ENCODE data around the gene C2CD2. TPM values are rescaled to one million over a fixed set of nuclear protein-coding genes. Genes with fewer than 3 reads are reported as not detected.

Gene C2CD2
- total RNA-seq, 2 experiments from 2014 or later: 4.5 to 5.9 TPM

DNA sequence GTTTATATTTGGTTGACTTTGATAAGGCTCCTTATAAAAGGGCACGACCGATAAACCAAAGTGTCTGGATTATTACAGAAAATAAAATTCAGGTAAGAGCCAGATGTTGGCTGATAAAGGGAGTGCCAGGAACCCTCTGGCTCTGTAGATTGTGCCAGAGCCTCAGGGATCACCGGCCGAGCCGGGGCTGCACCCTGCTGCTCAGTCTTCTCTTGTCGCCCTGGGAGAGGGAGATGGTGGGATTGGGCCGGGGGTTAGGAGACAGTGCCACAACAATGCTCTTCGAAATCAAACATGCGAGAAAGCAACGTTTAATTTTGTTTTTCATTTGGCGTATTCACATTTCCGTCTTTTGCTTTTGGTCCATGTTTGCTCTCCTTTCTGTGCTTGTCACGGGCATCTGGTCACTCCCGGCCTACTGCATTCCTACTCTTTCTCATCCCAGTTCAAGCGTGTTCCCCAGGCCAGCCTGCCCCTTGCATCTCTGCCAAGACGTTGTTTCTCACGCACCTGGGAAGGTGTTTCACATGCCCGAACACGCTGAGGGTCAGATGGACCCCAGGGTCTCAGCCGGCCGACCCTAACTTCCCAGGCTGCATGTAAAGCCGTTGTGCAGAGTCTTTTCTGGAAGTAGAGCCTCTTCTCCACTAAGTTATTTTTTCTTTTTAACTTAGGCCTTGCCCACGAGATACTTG, 18.8 kb upstream of the C2CD2 start:
- Histone ChIP-seq H3K4me1 (ENCODE audit: insufficient read depth, low read length, poor library complexity, severe bottlenecking) (peaks cover 18% of the 10 kb centered on the region), H2AFZ (ENCODE audit: low read length) (no peak overlapping the region), H3K9me3 (ENCODE audit: low read length) (no peaks in the 10 kb centered on the region), H3K79me2 (ENCODE audit: insufficient read depth, low read depth, low read length) (no peaks in the 10 kb centered on the region), H3K27ac (ENCODE audit: low read depth, low read length, poor library complexity, severe bottlenecking) (no peak overlapping the region), H3K4me3 (ENCODE audit: low read depth, low read length, poor library complexity, severe bottlenecking) (no peak overlapping the region), H3K9me2 (ENCODE audit: insufficient read depth, low read length) (no peaks in the 10 kb centered on the region), H3K36me3 (ENCODE audit: insufficient read depth, low read length) (no peaks in the 10 kb centered on the region), H3K4me2 (ENCODE audit: low read length) (no peak overlapping the region), H4K20me1 (ENCODE audit: insufficient read depth, low read length) (no peaks in the 10 kb centered on the region)
- CTCF ChIA-PET (ENCODE audit: unreplicated experiment): no interaction called here
- intact Hi-C loops (cut with micrococcal nuclease; ENCODE audit: unreplicated experiment): no loop called here
- POLR2A ChIA-PET: no interaction called here
- no peak for TF ChIP-seq EZH2phosphoT487 (IDR thresholded peaks at IDR 0.05; ENCODE audit: borderline replicate concordance, low read depth, low read length)
- TF ChIP-seq, protein P1, sequence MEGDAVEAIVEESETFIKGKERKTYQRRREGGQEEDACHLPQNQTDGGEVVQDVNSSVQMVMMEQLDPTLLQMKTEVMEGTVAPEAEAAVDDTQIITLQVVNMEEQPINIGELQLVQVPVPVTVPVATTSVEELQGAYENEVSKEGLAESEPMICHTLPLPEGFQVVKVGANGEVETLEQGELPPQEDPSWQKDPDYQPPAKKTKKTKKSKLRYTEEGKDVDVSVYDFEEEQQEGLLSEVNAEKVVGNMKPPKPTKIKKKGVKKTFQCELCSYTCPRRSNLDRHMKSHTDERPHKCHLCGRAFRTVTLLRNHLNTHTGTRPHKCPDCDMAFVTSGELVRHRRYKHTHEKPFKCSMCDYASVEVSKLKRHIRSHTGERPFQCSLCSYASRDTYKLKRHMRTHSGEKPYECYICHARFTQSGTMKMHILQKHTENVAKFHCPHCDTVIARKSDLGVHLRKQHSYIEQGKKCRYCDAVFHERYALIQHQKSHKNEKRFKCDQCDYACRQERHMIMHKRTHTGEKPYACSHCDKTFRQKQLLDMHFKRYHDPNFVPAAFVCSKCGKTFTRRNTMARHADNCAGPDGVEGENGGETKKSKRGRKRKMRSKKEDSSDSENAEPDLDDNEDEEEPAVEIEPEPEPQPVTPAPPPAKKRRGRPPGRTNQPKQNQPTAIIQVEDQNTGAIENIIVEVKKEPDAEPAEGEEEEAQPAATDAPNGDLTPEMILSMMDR (conservative IDR thresholded peaks at IDR 0.05; ENCODE audit: low read length): no peak
- no TSS peak for BruUV-seq (replicated peaks)
- no peak for DNase-seq (ENCODE audit: low spot score)

DNA sequence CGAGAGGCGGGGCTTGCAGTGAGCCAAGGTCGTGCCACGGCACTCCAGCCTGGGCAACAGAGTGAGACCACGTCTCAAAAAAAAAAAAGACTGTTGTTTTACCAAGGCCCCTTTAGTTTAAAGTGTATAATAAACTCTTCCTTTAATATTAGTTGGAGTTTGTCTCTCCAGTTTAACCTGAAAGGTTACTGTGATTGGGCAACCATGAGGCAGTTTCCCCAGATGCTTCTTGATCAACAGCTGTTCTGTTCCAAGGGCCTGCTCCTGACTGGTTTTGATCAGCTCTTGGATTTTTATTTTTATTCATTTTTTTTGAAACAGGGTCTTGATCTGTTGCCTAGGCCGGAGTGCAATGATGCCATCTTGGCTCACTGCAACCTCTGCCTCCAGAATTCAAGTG, 18.1 kb upstream of the C2CD2 start:
- no TSS peak for BruUV-seq (replicated peaks)
- peaks cover 18% of the 10 kb centered on the region for H3K4me1 ChIP-seq (ENCODE audit: insufficient read depth, low read length, poor library complexity, severe bottlenecking)
- H3K9me2 ChIP-seq (ENCODE audit: insufficient read depth, low read length): no peaks in the 10 kb centered on the region
- H3K9me3 ChIP-seq (ENCODE audit: low read length): no peaks in the 10 kb centered on the region
- H2AFZ ChIP-seq (ENCODE audit: low read length): no peak overlapping the region
- ChIA-PET CTCF (ENCODE audit: unreplicated experiment) (no interaction called here), POLR2A (no interaction called here)
- no peaks in the 10 kb centered on the region for H4K20me1 ChIP-seq (ENCODE audit: insufficient read depth, low read length)
- H3K36me3 ChIP-seq (ENCODE audit: insufficient read depth, low read length): no peaks in the 10 kb centered on the region
- TF ChIP-seq EZH2phosphoT487 (IDR thresholded peaks at IDR 0.05; ENCODE audit: borderline replicate concordance, low read depth, low read length): no peak
- TF ChIP-seq, protein P1 (conservative IDR thresholded peaks at IDR 0.05; ENCODE audit: low read length): no peak
- H3K79me2 ChIP-seq (ENCODE audit: insufficient read depth, low read depth, low read length): no peaks in the 10 kb centered on the region
- no peak overlapping the region for H3K27ac ChIP-seq (ENCODE audit: low read depth, low read length, poor library complexity, severe bottlenecking)
- intact Hi-C loops (cut with micrococcal nuclease; ENCODE audit: unreplicated experiment): no loop called here
- H3K4me3 ChIP-seq (ENCODE audit: low read depth, low read length, poor library complexity, severe bottlenecking): no peak overlapping the region
- H3K4me2 ChIP-seq (ENCODE audit: low read length): no peak overlapping the region
- DNase-seq (ENCODE audit: low spot score): no peak

DNA sequence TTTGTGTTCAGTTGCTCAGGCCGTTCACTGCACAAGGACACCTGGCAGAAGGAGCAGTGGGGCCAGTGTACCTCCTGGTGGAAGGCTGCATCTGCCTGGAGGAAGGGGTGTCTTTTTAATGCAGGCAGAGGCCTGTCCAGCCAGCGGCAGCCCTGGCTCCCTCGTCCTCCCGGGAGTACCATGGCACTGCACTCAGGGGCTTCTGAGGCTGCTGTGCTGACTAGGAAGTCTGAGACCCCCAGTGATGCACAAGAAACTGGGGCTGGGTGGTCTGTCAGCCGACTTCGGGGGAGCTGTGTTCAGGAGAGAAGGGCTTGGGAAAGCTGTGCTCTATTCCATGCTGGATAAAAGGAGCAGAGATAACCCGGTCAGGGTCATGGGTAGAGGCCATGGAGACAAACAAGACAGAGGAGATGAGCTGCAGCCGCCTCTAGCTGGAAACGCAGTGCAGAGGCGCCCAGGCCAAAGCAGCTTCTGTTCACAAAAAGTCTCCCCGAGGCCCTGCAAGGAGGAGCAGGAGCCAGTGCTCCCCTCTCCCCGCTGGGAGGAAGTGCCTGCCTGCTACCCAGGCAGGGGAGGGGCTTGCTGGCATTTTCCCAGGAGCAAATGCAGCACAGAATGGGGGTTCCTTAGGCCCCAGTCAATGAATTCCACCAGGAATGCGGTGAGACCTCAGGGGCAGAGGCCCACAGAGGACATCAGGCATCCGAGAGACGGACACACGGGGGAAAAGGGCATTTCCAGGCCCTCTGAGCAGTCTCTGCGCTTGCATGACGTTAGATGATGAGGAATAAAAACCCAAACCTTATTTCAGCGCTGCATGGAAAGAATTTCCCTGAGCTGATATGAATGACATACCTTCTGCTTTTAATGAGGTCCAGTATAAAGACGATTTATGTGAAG, 17.2 kb upstream of the C2CD2 start:
- no TSS peak for BruUV-seq (replicated peaks)
- intact Hi-C loops (cut with micrococcal nuclease; ENCODE audit: unreplicated experiment): no loop called here
- Histone ChIP-seq H3K4me1 (ENCODE audit: insufficient read depth, low read length, poor library complexity, severe bottlenecking) (peaks cover 18% of the 10 kb centered on the region), H2AFZ (ENCODE audit: low read length) (no peak overlapping the region), H3K27ac (ENCODE audit: low read depth, low read length, poor library complexity, severe bottlenecking) (no peak overlapping the region), H3K9me2 (ENCODE audit: insufficient read depth, low read length) (no peaks in the 10 kb centered on the region), H4K20me1 (ENCODE audit: insufficient read depth, low read length) (no peaks in the 10 kb centered on the region), H3K79me2 (ENCODE audit: insufficient read depth, low read depth, low read length) (no peaks in the 10 kb centered on the region), H3K4me2 (ENCODE audit: low read length) (no peak overlapping the region), H3K4me3 (ENCODE audit: low read depth, low read length, poor library complexity, severe bottlenecking) (no peak overlapping the region), H3K9me3 (ENCODE audit: low read length) (no peaks in the 10 kb centered on the region), H3K36me3 (ENCODE audit: insufficient read depth, low read length) (no peaks in the 10 kb centered on the region)
- POLR2A ChIA-PET: no interaction called here
- TF ChIP-seq, protein P1 (conservative IDR thresholded peaks at IDR 0.05; ENCODE audit: low read length): no peak
- TF ChIP-seq EZH2phosphoT487 (IDR thresholded peaks at IDR 0.05; ENCODE audit: borderline replicate concordance, low read depth, low read length): no peak
- CTCF ChIA-PET (ENCODE audit: unreplicated experiment): no interaction called here
- no peak for DNase-seq (ENCODE audit: low spot score)
